Upper lobe of left lung (tissue), 4 donors: Measurements from ENCODE around the gene NOSTRIN.

ENCODE experiments used
- POLR2A ChIP-seq, 4 donors: fragments of 450-650 bp; IDR thresholded peaks; one replicate each; pipeline ENCODE4 v1.5.1; 2016 to 2017; ENCODE audit warnings: antibody characterized with exemption in 4 of 4, mild to moderate bottlenecking in 2 of 4
- TF ChIP-seq, protein P1 (sequence below), 6 experiments: fragments of 450-650 bp in 4 of 6; fragments of 200-600 bp in 2 of 6; sonication (generic) in 2 of 6; IDR thresholded peaks; one replicate each; pipeline ENCODE4 v1.5.1; 2016 to 2019; ENCODE audit warnings: antibody characterized with exemption in 6 of 6

DNA sequence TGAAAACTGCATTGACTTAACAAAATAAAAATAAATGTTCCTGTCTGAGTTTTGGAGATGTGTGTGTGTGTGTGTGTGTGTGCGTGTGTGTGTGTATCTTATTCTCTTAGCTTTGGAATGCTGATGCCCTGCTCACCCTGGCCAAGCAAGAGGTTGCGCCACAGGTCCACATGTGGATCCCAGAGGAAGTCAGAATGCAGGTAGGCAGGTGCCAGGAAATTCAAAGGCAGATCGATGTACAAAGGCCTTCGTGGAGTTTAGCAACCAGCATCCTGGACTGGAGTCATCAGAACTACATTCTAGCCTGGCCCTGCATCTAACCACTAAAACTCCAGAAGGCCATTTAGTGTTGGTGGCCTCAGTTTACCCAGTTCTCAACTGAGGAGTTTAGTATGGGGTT, 111.1 kb downstream of the NOSTRIN start:
- TF ChIP-seq, protein P1, sequence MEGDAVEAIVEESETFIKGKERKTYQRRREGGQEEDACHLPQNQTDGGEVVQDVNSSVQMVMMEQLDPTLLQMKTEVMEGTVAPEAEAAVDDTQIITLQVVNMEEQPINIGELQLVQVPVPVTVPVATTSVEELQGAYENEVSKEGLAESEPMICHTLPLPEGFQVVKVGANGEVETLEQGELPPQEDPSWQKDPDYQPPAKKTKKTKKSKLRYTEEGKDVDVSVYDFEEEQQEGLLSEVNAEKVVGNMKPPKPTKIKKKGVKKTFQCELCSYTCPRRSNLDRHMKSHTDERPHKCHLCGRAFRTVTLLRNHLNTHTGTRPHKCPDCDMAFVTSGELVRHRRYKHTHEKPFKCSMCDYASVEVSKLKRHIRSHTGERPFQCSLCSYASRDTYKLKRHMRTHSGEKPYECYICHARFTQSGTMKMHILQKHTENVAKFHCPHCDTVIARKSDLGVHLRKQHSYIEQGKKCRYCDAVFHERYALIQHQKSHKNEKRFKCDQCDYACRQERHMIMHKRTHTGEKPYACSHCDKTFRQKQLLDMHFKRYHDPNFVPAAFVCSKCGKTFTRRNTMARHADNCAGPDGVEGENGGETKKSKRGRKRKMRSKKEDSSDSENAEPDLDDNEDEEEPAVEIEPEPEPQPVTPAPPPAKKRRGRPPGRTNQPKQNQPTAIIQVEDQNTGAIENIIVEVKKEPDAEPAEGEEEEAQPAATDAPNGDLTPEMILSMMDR (IDR thresholded peaks at IDR 0.05), result no peak
- TF ChIP-seq POLR2A (IDR thresholded peaks at IDR 0.05), result no peak
